AG09319 (cell line): ENCODE results near the gene DISC1.

ENCODE experiments used
- DNase-seq: peaks from one replicate; pipeline ENCODE4 v3.0.0-alpha.2; 2010; ENCODE audit warnings: low read depth; ENCODE audit errors: extremely low read depth
- CTCF ChIP-seq: IDR thresholded peaks from 2 replicates; pipeline ENCODE4 v1.5.1; 2011; ENCODE audit warnings: low read depth, mild to moderate bottlenecking, inconsistent platforms, low read length, moderate library complexity

Gene DISC1

GRCh38 chr1:231786126-231786525 is 159.5 kb downstream of the DISC1 start:
- DNase-seq = no peak
- no peak for TF ChIP-seq CTCF

GRCh38 chr1:231792634-231793033 is 166.0 kb downstream of the DISC1 start:
- DNase-seq = no peak
- TF ChIP-seq CTCF = no peak

GRCh38 chr1:231793893-231794292 is 167.3 kb downstream of the DISC1 start:
- no peak for TF ChIP-seq CTCF
- no peak for DNase-seq

- TF ChIP-seq CTCF = no peak
- no peak for DNase-seq
These were observed 169.6 kb downstream of the DISC1 start for GRCh38 chr1:231796141-231796540.

GRCh38 chr1:231799363-231799986 is 172.9 kb downstream of the DISC1 start:
- TF ChIP-seq CTCF = no peak
- no peak for DNase-seq

- DNase-seq = no peak
- TF ChIP-seq CTCF = no peak
These were observed 173.5 kb downstream of the DISC1 start for GRCh38 chr1:231800108-231800507.

- no peak for TF ChIP-seq CTCF
- DNase-seq = no peak
These were observed 174.5 kb downstream of the DISC1 start for GRCh38 chr1:231801042-231801585.
